GM18517 (cell line): Measurements from ENCODE around the gene ZNF783.
"Not testable (repeated sequence)": the region's sequence is repeated elsewhere in the genome, so short reads cannot be mapped to it uniquely, and the experiment has no call there.

ENCODE experiments used
- ATAC-seq: cut with Tn5 transposase; IDR thresholded peaks from one replicate; pipeline ENCODE4 v1.9.1; 2021; ENCODE audit warnings: mild to moderate bottlenecking, moderate library complexity; ENCODE audit not compliant: unreplicated experiment

Gene ZNF783

GRCh38 chr7:149325248-149325647, 63.3 kb downstream of the ZNF783 start:
- no peak for ATAC-seq

GRCh38 chr7:149329265-149329664, 67.3 kb downstream of the ZNF783 start:
- no peak for ATAC-seq

DNA sequence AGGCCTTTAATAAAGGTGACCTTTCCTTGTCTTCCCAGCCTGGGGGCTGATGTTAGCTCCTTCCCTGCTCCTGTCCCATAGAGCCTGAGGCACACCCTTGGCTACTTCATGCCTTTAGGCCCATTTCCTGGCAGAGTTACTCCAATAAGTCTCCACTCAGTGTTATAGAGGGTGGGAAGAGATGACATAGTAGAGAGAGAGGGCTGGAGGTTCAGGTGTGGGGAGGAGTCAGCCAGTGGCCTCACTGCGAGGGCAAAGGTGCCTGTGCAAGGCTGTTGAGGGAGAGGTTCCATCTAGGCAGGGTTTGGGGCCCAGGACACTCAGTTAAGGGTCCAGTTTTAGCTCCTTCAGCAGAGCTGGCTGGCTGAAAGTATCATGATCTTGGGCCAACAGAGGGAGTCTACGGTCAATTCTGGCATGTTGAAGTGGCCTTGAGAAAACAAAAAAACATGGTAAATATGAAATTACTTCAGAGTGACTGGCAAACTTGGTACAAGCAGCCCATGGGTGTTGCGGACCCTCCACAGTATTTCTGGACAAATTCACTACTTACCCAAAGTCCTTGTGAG, 67.9 kb downstream of the ZNF783 start:
- no peak for ATAC-seq

DNA sequence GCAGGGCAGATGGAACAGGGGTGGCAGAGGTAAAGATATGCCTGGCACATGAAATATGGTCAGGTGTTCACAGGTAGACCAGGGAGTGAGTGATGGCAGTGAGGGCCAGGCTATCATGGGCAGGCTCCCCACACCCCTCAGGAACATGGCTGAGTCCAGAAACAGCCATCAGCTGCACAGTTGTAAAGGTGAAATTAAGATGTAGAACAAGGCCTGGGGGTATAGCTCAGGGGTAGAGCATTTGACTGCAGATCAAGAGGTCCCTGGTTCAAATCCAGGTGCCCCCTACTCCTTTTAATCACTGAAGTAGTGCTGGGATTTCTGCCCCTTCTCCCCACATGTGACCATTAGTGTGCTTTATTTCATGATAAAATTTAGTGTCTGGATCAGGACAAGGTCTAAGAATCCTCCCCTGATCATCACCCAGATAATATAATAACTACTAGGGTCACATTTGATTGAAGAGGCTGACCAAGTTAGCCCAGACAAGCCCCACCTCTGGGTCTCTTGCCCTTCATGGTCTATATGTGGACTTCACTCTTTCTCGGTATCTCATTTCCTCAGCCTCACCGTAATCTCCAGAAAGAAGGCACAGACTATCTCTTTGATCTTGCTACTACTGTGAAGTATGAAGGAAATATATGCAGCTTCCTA, 69.0 kb downstream of the ZNF783 start:
- no peak for ATAC-seq

- not testable (repeated sequence) for ATAC-seq
Observed at GRCh38 chr7:149332602-149333320, 70.8 kb downstream of the ZNF783 start.

- no peak for ATAC-seq
Observed at GRCh38 chr7:149333321-149333717, 71.3 kb downstream of the ZNF783 start.

DNA sequence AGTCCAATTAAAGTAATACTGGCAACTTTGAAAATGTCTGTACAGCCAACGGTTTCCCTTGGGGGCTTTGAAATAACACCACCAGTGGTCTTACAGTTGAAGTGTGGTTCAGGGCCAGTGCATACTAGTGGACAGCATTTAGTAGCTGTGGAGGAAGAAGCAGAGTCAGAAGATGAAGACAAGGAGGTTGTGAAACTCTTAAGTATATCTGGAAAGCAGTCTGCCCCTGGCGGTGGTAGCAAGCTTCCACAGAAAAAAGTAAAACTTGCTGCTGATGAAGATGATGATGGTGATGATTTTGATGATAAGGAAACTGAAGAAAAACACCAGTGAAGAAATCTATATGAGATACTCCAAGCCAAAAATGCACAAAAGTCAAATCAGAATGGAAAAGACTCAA, 72.2 kb downstream of the ZNF783 start:
- ATAC-seq, result no peak
